ENCODE data around the gene B2M. TPM values are rescaled to one million over a fixed set of nuclear protein-coding genes. Genes with fewer than 3 reads are reported as not detected.

Gene B2M
- total RNA-seq (1,000 to 10,000 TPM; 2,080 to 4,787 TPM), polyA plus RNA-seq (over 10,000 TPM in 1 of 2 donors, 1,000 to 10,000 TPM in 1; 1,933 to 11,026 TPM)
- long read RNA-seq, donor 1, transcript B2M-214 (1 exons, 2,403 nt), result minor isoform, 5 of 981 reads
- long read RNA-seq, donor 1, transcript B2M-208 (3 exons, 1,081 nt), result minor isoform, 6 of 981 reads
- long read RNA-seq, donor 1, transcript B2M-204 (4 exons, 1,705 nt), result major isoform, 732 of 981 reads
- long read RNA-seq, donor 1, transcript B2M-213 (1 exons, 2,329 nt), result minor isoform, 133 of 981 reads
- long read RNA-seq, donor 1, partial matches to known transcripts, result 75 of 981 reads
- long read RNA-seq, donor 1, other reads (novel, unspliced or antisense), result 30 of 981 reads
- long read RNA-seq, donor 2, transcript B2M-213 (1 exons, 2,329 nt), result minor isoform, 107 of 481 reads
- long read RNA-seq, donor 2, transcript B2M-208 (3 exons, 1,081 nt), result minor isoform, 5 of 481 reads
- long read RNA-seq, donor 2, transcript B2M-204 (4 exons, 1,705 nt), result major isoform, 303 of 481 reads
- long read RNA-seq, donor 2, partial matches to known transcripts, result 56 of 481 reads
- long read RNA-seq, donor 2, other reads (novel, unspliced or antisense), result 8 of 481 reads
- long read RNA-seq, donor 3, transcript B2M-213 (1 exons, 2,329 nt), result minor isoform, 93 of 674 reads
- long read RNA-seq, donor 3, transcript B2M-204 (4 exons, 1,705 nt), result major isoform, 509 of 674 reads
- long read RNA-seq, donor 3, transcript B2M-208 (3 exons, 1,081 nt), result minor isoform, 5 of 674 reads
- long read RNA-seq, donor 3, partial matches to known transcripts, result 50 of 674 reads
- long read RNA-seq, donor 3, other reads (novel, unspliced or antisense), result 15 of 674 reads
- long read RNA-seq, donor 4, transcript B2M-213 (1 exons, 2,329 nt), result minor isoform, 108 of 442 reads
- long read RNA-seq, donor 4, transcript B2M-204 (4 exons, 1,705 nt), result major isoform, 267 of 442 reads
- long read RNA-seq, donor 4, partial matches to known transcripts, result 55 of 442 reads
- long read RNA-seq, donor 4, other reads (novel, unspliced or antisense), result 8 of 442 reads
- long read RNA-seq, donor 5, transcript B2M-204 (4 exons, 1,705 nt), result major isoform, 819 of 1,071 reads
- long read RNA-seq, donor 5, transcript B2M-213 (1 exons, 2,329 nt), result minor isoform, 134 of 1,071 reads
- long read RNA-seq, donor 5, partial matches to known transcripts, result 72 of 1,071 reads
- long read RNA-seq, donor 5, other reads (novel, unspliced or antisense), result 43 of 1,071 reads

DNA sequence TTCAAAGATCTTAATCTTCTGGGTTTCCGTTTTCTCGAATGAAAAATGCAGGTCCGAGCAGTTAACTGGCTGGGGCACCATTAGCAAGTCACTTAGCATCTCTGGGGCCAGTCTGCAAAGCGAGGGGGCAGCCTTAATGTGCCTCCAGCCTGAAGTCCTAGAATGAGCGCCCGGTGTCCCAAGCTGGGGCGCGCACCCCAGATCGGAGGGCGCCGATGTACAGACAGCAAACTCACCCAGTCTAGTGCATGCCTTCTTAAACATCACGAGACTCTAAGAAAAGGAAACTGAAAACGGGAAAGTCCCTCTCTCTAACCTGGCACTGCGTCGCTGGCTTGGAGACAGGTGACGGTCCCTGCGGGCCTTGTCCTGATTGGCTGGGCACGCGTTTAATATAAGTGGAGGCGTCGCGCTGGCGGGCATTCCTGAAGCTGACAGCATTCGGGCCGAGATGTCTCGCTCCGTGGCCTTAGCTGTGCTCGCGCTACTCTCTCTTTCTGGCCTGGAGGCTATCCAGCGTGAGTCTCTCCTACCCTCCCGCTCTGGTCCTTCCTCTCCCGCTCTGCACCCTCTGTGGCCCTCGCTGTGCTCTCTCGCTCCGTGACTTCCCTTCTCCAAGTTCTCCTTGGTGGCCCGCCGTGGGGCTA, at the start of gene B2M, which contains the start of gene PATL2:
B2M (plus strand) TSS at position 422 of the 647 bp plus-strand sequence; CDS start at position 452, 30 bp downstream.
PATL2 (minus strand) TSS at position 228 of the 647 bp plus-strand sequence. CDS start 34,833 bp downstream, outside the sequence.
- TF ChIP-seq, protein P1, sequence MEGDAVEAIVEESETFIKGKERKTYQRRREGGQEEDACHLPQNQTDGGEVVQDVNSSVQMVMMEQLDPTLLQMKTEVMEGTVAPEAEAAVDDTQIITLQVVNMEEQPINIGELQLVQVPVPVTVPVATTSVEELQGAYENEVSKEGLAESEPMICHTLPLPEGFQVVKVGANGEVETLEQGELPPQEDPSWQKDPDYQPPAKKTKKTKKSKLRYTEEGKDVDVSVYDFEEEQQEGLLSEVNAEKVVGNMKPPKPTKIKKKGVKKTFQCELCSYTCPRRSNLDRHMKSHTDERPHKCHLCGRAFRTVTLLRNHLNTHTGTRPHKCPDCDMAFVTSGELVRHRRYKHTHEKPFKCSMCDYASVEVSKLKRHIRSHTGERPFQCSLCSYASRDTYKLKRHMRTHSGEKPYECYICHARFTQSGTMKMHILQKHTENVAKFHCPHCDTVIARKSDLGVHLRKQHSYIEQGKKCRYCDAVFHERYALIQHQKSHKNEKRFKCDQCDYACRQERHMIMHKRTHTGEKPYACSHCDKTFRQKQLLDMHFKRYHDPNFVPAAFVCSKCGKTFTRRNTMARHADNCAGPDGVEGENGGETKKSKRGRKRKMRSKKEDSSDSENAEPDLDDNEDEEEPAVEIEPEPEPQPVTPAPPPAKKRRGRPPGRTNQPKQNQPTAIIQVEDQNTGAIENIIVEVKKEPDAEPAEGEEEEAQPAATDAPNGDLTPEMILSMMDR (IDR thresholded peaks at IDR 0.05; ENCODE audit: control extremely low read depth, extremely low read depth), result no peak
- peaks cover 6 to 12% (median 9%) of the 10 kb centered on the region in 4 donors for H3K36me3 ChIP-seq (ENCODE audit: control insufficient read depth in 4 of 4, insufficient read depth in 4 of 4, low read length in 4 of 4)
- WGBS, 2 donors, result 0 to 1% methylated on average over 37 of the region's 37 CpGs
- peak; percentile 99 for DNase-seq
- peak; percentile 93 for ATAC-seq (ENCODE audit: insufficient read depth, low FRiP score)
- no peaks in the 10 kb centered on the region for H3K27me3 ChIP-seq (ENCODE audit: control insufficient read depth in 3 of 3, insufficient read depth in 3 of 3, low read length in 2 of 3)
- H3K9ac ChIP-seq (ENCODE audit: insufficient read depth in 1 of 2, low read length in 2 of 2), result peak within 1 kb of the TSS; percentile 92 to 99
- H3K27ac ChIP-seq (ENCODE audit: low read depth in 1 of 2, low read length in 1 of 2), result peak within 1 kb of the TSS; percentile 90 to 99
- H3K4me3 ChIP-seq, result peak within 1 kb of the TSS; percentile 80
- peaks cover 0 to 20% (median 8%) of the 10 kb centered on the region in 5 donors for H3K4me1 ChIP-seq (ENCODE audit: control insufficient read depth in 5 of 5, insufficient read depth in 5 of 5, low read length in 5 of 5)
- no peaks in the 10 kb centered on the region for H3K9me3 ChIP-seq (ENCODE audit: control insufficient read depth in 4 of 4, insufficient read depth in 3 of 4, low read length in 3 of 4)

DNA sequence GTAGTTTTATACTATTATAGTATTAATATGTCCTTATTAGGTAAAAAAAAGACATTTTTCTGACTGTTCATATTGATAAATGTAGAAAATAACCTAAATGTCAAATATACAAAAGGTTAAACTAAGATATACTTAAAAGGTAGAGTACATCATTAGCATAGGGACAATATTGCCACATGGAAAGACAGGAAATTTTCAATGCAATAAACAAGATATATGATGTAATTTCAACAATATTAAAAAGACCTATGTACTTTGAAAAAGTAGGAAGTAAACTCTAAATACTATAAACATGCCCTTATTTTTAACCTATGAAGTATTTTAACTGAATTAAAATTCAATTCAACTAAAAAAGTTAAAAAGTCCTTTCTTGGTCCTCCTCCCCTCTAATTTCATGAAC, 49.7 kb upstream of the B2M start:
- Histone ChIP-seq H3K27ac (ENCODE audit: low read depth in 1 of 2, low read length in 1 of 2) (no peak overlapping the region), H3K36me3 (ENCODE audit: control insufficient read depth in 4 of 4, insufficient read depth in 4 of 4, low read length in 4 of 4) (peaks cover 3 to 15% (median 12%) of the 10 kb centered on the region in 4 donors), H3K4me3 (no peak overlapping the region), H3K27me3 (ENCODE audit: control insufficient read depth in 3 of 3, insufficient read depth in 3 of 3, low read length in 2 of 3) (no peaks in the 10 kb centered on the region), H3K4me1 (ENCODE audit: control insufficient read depth in 5 of 5, insufficient read depth in 5 of 5, low read length in 5 of 5) (peaks cover 0 to 11% (median 2%) of the 10 kb centered on the region in 5 donors), H3K9me3 (ENCODE audit: control insufficient read depth in 4 of 4, insufficient read depth in 3 of 4, low read length in 3 of 4) (no peaks in the 10 kb centered on the region), H3K9ac (ENCODE audit: insufficient read depth in 1 of 2, low read length in 2 of 2) (no peak overlapping the region)
- ATAC-seq (ENCODE audit: insufficient read depth, low FRiP score), result no peak
- DNase-seq, result no peak
- TF ChIP-seq, protein P1 (IDR thresholded peaks at IDR 0.05; ENCODE audit: control extremely low read depth, extremely low read depth), result no peak

All from lung (tissue), 16 donors.